Stimulated activated CD4-positive, alpha-beta T cell treated with anti-CD3 and anti-CD28 coated beads, Interleukin-12 subunit alpha, Interleukin-12 subunit beta, amount 100 ng/mL, for 48 hours (primary cell): ENCODE measurements around the gene RAB20.
"Not testable (repeated sequence)": the region's sequence is repeated elsewhere in the genome, so short reads cannot be mapped to it uniquely, and the experiment has no call there.

ENCODE experiments used
- DNase-seq, 3 donors: peaks; one replicate each; pipeline ENCODE4 v3.0.0-alpha.2; 2020; ENCODE audit warnings: low read depth in 2 of 3, low spot score in 1 of 3

Gene RAB20

GRCh38 chr13:110576070-110576394, 14.5 kb upstream of the RAB20 start:
- DNase-seq: no peak

GRCh38 chr13:110575322-110576069, 14.0 kb upstream of the RAB20 start:
- DNase-seq: no peak

- DNase-seq: no peak
Observed at GRCh38 chr13:110574161-110574560, 12.6 kb upstream of the RAB20 start.

- no peak for DNase-seq
Observed at GRCh38 chr13:110572778-110573118, 11.2 kb upstream of the RAB20 start.

GRCh38 chr13:110571896-110572777, 10.6 kb upstream of the RAB20 start:
- DNase-seq: no peak

- no peak for DNase-seq
Observed at GRCh38 chr13:110570886-110571285, 9.4 kb upstream of the RAB20 start.

GRCh38 chr13:110569962-110570361, 8.4 kb upstream of the RAB20 start:
- not testable (repeated sequence) for DNase-seq

GRCh38 chr13:110568612-110569011, 7.1 kb upstream of the RAB20 start:
- DNase-seq: no peak

- no peak for DNase-seq
Observed at GRCh38 chr13:110566171-110566570, 4.6 kb upstream of the RAB20 start.

- no peak for DNase-seq
Observed at GRCh38 chr13:110565296-110565695, 3.8 kb upstream of the RAB20 start.

- no peak for DNase-seq
Observed at GRCh38 chr13:110564472-110564985, 3.0 kb upstream of the RAB20 start.

GRCh38 chr13:110563463-110563774, 1.9 kb upstream of the RAB20 start:
- DNase-seq: no peak

- no peak for DNase-seq
Observed at GRCh38 chr13:110562696-110563462, 1.4 kb upstream of the RAB20 start.

- DNase-seq: no peak
Observed at GRCh38 chr13:110562036-110562597, 595 bp upstream of the RAB20 start.

GRCh38 chr13:110560601-110561343, 750 bp downstream of the RAB20 start:
- no peak for DNase-seq

- no peak for DNase-seq
Observed at GRCh38 chr13:110559986-110560385, 1.5 kb downstream of the RAB20 start.

- no peak for DNase-seq
Observed at GRCh38 chr13:110559429-110559943, 2.0 kb downstream of the RAB20 start.

- DNase-seq: no peak
Observed at GRCh38 chr13:110557610-110558305, 3.8 kb downstream of the RAB20 start.

GRCh38 chr13:110557082-110557481, 4.4 kb downstream of the RAB20 start:
- DNase-seq: no peak

- DNase-seq: no peak
Observed at GRCh38 chr13:110556224-110556606, 5.3 kb downstream of the RAB20 start.
